Hematopoietic multipotent progenitor cell treated with erythropoietin and hydrocortisone succinate and interleukin-3 and kit ligand, for 4 days (in vitro differentiated cells): ENCODE measurements around the gene BEND5.

Experiments
- DNase-seq: peaks from one replicate; pipeline ENCODE4 v3.0.0-alpha.2; 2015

BEND5 gene

DNA sequence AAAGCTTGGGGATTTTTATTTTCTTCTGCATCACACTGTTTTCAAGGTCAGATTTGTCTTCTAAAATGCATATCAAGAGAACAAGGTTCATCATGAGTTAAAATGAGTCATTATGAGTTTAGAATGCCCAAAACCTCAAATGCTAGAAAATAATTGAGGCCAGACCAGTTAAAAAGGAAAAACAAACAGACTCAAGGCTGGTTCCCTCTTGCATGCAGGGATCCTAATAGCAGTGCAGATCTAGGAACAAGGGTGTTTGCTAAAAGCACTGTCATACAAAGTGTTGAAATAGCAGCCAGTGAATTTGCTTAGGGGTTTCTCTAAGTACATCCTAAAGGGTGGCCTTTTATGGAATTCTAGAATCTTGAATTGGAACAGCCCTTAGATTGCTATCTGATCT lies 15.3 kb downstream of the BEND5 start:
- no peak for DNase-seq

DNA sequence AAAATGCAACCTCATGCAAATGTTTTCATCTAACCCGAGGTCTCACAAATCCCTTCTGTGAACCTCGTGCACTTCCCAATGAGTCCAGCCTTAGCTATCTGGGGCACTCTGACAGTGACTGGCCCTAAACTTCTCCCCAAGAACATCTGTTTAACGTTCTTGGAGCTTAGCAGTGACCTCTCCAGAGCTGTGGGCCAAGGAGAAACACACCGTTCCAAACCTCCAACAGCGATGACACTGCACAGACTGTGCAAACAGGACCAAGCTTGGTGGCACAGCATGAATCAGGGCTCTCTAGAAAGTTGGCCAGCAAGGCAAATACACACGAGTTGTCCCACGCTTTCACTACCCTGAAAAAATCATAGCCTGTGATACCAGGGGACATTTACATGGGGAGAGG lies 15.8 kb downstream of the BEND5 start:
- DNase-seq: no peak

DNA sequence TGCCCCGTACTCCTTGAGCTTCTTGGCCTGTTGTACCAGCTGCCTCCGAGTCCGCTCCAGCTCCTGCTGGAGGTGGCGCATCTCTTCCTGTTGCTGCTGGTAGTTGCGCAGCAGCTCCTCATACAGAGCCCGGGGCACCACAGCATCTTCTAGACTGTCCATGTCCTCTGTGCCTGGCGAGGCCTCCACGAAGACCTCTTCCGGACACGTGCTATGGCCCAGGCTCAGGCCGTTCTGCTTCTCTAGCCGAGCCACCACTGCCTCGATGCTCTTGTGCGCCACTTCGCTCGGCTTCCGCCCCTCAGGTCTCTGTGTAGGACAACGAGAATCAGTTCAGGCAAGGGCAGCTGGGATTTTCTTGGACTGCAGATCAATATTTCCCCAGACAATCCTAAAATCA lies 17.7 kb downstream of the BEND5 start:
- DNase-seq: no peak

DNA sequence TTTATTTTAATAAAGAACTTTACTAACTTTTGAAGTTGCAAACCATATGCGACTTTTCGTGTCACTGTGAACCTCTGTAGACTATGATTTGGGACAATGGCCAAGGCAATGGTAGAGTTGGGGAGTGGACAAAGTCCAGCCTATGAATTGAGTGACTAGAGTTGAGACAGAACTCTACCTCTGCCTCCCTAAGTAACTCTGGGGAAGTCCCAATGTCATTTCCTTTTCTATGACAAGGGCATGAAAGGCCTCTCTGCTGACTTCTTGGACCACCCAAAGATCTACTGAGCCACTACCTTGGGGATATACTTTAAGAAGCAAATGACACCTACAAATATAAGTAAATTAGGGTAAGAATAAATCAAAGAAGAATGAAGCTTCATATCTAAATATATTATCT lies 19.3 kb downstream of the BEND5 start:
- DNase-seq: no peak

DNA sequence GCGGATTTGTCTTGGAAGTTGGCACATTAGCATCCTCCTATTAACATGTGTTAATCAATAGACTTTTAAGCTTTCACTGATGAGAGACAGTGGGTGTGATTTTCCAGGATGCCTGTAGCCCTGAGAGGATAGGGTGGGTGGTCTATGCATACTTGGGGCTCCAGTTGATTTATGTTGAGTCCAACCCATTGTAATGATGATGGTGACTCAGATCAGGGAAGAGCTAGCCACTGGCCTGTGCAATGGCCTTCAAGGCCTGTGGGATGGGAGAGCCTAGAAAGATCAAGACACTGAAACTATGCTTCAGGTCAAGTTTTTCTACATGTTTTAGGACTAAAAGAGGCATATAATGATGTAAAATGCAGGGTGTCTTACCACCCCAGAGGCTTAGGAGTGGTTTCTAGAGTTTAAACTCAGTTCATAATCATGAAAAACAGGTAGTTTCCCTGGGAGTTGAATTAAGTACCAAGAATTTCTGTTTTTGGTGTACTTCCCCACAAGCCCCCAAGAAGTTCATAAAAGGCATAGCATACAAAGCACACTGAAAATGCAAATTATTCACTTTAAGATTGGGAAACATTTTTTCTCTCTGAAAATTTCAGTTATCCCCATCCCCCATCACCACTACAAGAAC lies 19.9 kb downstream of the BEND5 start:
- DNase-seq: no peak

DNA sequence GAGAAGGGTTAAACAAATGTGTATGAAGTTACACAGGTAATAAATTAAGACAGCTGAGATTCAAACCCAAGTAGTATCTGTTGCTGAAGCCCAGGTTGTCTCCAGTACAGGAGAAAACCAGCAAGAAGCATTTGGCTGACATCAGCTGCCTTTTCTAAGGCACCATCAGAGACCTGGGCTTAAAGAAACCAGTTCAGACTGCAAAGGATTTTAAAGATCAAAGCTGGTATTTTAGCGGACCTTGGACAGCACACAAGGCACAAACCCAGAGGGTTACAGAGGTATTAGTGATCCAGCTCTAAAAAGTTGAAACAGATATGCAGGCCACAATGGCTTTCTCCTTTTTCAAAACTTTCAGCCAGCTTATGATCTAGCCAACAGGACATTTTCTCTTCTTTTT lies 23.4 kb downstream of the BEND5 start:
- DNase-seq: no peak

DNA sequence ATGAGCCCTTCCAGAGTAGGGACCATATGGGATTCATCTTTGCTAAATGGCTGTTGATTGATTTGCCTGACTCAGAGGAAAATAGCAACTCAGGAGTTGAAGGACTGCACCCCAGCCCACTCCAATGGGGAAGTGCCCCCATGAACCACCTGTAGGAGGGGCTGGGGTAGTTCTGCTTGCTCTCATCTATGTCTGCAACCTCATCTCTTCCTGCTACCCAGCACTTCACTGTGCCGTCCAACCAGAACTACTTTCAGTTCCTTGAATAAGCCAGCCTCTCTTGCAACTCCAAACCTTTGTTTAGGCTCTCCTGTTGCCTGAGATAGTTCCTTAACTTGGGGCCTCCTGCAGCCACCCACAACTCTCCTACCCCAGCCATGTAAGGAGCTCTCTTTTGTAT lies 26.6 kb downstream of the BEND5 start:
- peak; percentile 2 for DNase-seq

DNA sequence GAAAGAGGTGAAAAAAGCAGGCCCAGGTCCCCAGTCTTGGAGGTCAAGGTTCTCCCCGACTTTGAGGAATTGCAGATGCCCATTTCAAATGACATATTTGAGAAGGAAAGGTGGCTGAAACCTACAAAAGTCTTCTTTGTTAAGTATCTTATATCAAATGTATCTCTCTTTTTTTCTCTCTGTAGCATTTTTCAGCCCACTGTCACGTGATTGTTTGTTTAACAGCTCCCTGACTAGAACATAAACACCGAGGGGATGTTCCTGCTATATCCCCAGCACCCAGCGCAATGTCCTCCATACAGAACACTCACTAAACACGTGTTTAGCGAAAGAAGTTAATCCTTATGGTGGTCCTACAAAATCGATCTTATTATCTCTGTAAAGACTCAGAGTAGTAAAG lies 27.6 kb downstream of the BEND5 start:
- no peak for DNase-seq

DNA sequence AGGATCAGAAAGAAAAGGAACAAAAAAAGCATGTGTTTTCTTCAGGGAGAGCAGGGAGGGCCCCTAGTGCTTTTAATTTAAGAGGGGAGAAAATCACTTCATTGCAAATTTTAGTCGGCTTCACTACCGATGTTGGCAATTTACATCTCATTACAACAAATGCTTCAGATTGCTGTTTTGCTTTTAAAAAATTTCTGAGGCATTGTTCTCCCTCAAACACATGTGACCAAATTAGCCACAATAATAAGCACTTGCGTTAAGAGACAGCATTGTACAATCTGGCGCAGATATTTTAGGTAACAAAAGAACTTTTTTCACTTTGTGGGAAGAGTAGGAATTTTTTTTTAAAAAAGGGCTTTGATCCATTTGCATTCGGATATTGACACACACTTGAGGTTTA lies 29.8 kb downstream of the BEND5 start:
- no peak for DNase-seq

DNA sequence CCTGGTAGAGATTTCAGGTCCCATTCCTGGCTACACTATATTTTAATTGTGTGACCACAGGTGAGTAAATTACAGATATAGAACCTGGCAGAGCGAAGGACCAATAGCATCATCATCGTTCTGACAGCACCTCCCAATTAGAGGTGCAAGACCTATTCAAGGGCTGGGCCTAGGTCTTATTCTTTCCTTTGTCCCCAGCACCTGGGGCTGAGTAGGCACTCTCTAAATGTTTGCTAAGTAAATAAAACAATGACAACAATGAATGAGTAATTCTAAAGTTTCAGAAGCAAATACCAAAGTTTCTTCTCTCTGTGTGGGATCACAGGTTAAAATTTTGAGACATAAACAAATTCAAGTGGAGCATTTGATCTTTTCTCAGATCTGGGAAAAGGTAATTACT lies 32.7 kb downstream of the BEND5 start:
- no peak for DNase-seq

DNA sequence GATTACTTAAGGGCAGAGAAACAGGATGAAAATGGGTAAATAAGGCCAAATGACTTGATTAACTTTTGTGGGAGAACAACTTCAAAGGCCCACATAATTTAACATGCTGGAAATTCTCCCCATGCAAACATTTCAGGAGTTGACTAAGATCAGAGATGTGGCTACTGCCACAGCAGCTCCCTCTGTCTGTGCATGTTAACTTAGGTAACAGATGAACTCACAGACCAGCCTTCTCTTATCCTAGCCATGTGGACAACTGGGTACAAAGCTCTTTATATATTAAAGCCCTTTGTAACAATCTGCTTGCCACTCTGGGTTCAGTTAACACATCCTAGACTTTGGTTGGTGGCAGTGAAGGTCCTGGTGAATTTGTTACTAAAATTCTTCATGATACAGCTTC lies 33.2 kb downstream of the BEND5 start:
- no peak for DNase-seq

DNA sequence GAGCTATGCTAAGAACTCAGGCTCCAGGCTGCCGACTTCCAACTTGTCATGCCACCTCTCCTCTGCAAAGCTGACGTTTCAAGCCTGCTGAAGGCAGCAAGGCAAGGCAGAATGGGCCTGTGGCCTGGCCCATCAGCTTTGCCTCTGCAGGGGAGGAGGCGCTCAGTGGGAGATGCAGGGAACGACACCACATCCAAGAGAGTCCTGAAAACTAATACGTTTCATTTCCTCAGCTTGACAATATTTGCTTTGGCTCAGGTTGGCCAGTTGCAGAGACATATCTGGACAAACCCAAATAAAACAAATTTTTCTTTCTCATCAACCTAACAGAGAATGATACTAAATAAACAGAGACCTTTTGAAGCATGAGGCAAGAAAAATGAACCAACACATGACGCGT lies 35.3 kb downstream of the BEND5 start:
- no peak for DNase-seq

DNA sequence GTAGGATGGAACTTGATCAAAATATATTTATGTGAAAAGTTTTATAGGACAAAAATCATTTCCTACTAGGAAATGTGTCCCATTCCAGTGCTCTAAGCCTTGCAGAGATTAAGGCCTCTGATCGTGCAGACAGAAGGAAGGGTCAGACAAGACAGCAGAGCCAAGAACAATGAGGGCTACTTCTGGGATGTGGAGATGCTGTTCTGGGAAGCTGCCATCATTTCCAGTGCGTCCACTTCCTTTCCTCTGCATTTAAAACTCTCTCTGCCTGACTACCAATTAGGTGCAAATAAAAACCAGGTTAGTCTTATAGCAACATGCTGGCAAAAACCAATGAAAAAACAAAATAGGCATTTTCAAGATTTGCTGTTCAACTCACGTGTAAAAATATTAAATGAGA lies 36.1 kb downstream of the BEND5 start:
- no peak for DNase-seq

DNA sequence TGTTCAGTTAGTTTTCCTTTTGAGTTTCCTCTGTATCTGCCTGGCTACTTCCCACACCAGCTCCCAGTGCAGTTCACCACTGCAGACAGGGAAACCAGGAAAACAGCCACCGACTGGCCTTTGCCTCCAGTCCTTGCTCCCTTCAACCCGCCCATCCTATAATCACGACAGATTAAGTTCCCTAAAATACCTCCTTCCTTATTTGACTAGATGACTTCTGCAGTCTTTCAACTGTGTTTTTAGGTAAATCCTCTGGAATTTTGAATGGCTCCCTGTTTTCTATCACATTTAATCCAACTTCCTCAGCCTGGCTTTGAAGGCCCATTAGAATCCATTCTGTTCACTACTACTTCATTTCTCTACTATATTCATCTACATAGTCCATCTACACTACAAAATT lies 37.6 kb downstream of the BEND5 start:
- DNase-seq: no peak

DNA sequence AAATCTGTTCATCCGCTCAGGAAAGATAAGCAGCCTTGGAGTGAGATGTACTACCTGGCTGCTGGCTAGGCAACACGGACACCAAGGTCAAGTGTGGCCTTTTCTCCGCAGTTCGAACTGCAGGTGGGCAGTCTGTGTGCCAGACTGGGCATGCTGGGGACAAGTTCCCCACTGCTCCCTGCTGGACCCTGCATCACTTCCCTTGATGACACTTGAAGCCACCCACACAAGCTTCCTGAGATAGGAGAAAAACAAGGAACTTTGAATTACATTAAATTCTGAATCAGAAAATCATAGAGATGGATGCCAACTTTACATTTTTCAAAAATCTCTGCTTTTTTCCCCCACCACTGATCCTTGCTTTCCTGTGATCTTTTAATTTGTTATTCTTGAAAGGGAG lies 38.3 kb downstream of the BEND5 start:
- no peak for DNase-seq

DNA sequence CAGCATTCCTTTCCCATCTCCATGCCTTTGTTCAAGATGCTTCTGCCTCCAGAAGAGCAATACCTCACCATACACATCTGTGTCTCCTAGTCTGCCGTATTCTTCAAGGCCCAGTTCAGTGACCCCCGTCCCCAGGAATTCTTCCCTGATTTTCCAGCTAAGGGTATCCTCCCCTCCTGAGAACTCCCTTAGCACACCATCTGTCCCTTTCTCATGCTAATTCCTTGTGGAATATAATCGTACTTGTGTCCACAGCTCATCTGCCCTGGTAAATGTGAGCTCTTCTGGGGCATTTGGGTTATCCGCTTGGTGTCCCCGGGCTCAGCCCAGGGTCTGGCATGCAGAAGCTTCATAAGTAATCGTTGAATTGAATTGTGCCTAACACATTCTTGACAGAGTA lies 40.9 kb downstream of the BEND5 start:
- no peak for DNase-seq

DNA sequence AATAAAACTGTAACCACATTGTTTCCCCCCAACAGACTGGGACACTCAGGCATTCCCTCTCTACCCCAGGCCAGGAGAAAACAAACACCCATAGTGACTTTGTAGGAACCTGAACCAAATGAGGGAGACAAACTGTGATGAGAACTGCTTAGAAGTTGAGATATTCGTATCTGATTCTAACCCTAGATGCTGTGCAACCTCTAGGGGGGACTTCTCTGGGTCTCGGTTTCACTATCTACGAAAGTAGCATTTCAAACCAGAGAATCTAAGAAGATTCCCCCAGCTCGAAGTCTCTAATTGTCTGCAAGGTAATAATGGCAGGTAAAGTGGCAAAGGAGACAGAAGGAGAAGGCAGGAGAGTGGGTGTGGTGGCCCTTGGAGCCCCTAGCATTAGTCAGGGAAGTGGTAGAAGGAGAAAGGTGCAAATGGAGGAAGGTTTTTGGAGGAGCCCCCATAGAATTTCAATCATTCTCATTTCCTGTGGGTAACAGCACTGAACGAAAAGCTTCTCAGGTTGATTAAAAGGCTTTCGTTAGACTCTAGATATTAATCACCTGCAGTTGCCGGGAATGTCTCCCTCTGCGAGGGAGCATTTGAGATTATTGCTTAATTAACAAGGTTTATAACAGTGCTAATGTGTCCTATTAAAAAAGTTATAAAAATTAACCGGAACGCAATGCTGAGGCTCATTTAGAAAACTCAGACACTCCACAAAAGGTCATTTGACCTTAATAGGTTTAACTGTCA lies 46.4 kb downstream of the BEND5 start:
- DNase-seq: no peak

DNA sequence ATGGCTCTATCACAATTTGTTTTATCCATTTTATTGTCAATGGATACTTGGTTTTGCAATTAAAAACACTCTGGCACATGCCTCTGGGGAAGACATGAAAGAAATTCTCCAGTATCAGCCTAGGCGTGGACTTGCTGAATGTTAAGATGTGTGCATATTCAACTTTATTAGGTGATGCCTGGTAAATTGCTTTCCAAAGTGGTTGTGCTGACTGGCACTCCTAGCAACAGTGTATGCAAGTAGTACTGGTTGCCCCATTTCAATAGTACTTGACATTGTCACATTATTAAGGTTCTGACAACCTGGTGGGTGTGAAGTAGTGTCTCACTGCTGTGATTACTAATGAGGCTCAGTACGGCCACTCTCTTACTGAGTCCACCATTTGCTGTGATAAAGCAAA lies 48.1 kb downstream of the BEND5 start:
- no peak for DNase-seq

DNA sequence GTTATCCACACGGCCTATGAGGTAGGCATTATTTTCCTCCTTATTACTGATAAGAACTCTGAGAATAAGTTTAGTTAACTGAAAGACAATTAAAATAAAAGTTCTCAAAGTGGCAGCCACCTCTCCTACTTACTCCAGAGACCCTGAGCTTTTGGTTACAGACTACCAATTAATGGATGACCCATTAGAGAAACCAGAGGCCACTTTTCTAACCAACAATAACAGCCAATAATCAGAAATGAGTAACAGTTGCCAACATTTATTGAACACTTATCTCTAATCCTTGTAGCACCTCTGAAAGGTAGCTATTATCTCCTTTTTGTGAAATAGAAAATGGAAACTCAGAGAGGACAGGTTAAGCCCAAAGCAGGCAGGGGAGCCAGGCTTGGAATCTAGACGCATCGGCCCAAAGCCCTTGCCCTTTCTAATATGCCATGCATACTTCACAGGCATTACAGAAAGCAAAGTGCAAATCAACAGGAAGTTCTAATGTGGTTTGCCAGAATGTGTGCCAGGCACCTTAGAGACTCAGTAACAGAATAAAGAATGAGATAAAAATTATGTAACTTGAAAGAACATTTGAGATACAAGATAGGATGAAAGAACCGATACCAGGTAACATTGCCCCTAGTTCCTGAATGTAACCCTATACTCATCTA lies 50.0 kb downstream of the BEND5 start:
- no peak for DNase-seq

DNA sequence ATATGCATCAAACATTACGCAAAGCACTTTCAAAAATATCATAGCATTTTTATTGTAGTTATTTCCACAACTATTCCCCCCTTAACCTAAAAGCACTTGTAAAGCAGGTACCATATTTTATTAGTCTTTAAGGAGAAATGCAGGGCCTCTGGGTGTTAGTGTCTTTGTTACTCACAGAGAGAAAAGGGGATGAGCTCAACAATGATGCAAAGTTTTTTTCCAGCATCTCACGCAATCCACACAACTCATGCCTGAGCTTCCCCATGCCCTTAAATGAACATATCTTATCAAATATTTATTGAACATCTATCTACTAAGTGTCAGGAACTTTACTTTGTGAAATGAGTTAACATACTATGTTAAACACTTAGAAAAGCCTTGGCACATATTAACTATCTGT lies 50.6 kb downstream of the BEND5 start:
- DNase-seq: no peak

DNA sequence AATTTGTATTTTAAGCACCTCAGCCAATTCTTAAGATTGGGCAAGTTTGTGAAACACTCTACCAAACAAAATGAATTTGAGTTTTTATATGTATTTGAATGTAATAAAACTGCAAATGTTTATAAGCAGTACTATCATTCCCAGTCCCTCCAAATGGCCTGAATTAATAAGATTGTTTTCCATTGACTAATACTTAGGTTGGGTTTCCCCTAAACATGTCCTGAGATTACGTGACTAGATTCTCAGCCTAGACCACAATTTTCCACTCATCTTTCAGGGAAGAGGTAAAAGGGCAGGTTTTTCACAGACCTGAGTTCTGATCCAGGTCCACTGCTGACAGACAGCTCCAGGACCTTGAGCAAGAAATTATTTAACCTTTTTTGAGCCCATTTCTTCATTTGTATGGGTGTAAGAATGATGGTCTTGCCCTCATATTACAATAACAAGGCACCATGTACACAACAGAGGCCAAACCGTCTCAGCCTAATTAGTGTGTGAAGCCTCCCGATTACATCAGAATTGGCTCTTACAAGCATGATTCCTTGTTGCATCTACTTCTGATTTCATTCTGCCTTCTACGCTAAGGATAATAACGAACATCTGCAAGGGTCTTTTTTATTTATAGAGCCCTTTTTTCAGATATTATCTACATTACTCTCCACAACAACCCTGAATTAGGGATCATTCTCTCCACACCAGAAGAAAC lies 51.2 kb downstream of the BEND5 start:
- no peak for DNase-seq

DNA sequence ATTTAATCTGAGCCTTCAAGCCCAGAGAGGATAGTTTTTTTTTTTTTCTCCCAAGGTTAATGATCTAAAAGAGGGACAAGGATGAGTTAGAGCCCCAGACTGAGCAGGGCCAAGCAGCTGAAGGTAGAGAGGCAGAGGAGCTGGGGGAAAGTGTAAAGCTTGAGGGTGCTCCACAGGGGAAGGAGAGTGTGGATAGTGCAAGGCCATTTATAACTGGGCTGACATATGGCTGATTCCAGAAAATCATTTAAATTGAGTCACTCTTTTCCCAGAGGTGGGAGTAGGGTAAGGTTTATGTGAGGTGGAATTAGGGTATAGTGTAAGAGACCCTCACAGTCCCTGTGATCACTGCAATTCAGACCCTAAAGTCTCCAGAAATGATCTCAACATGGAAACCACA lies 55.8 kb downstream of the BEND5 start:
- DNase-seq: no peak

DNA sequence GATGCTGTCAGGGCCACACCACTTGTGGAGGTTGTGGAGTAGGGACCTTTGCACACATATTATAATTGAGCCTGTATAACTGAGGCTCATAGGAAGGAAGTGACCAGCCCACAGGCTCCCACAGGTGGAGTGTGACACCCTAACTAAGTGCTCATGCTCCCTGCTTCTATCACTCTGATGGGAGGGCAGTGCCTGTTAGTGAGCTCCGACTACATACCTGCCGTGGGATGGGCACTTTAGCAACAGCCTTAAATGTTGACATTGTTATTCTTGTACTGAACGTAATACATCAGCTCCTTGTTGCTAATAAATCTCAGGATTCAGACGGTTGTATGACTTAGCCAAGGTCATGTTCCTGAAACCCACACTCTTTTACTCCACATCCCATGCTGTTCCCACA lies 58.0 kb downstream of the BEND5 start:
- DNase-seq: no peak

DNA sequence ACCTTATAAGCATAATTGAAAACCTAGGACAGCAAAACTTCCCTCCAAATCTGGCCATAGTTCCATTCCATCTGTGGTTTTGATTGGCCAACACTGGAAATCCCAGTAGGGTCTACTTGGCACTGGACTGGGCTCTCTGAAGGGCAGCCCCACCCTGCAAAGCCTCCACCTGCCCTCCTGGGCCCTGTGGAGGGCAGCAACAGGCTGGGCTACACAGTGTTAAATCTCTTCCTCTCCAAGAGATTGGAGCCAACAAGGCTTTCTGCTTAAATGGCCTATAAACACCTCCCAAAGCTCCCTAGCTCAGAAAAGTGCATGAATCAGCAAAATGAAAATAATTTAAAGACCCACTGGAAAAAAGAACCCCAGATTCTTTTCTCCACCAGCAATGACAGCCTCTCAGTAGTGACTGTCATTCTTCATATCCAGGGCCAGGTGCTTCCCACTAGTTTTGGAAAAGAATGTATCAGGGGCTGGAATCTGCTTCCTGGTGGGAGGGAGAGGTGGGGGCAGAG lies 58.5 kb downstream of the BEND5 start:
- peak; percentile 3 for DNase-seq
